GM12891 (cell line): ENCODE measurements around the gene KLHL40.

Source experiments
- PAX5 ChIP-seq: IDR thresholded peaks from 2 replicates; pipeline ENCODE4 v1.6.1; 2011; ENCODE audit warnings: low read length, moderate library complexity, mild to moderate bottlenecking; ENCODE audit not compliant: insufficient read depth, severe bottlenecking
- POLR2A ChIP-seq: IDR thresholded peaks from 2 replicates; pipeline ENCODE4 v1.6.1; 2011; ENCODE audit warnings: low read depth, low read length, control low read depth
- POLR2AphosphoS5 ChIP-seq: IDR thresholded peaks from 2 replicates; pipeline ENCODE4 v1.6.1; 2011; ENCODE audit warnings: low read depth, low read length, control low read depth
- POU2F2 ChIP-seq: IDR thresholded peaks from 2 replicates; pipeline ENCODE4 v1.6.1; 2011; ENCODE audit warnings: low read depth, mild to moderate bottlenecking, control low read depth, low read length, moderate library complexity
- SPI1 ChIP-seq: IDR thresholded peaks from 2 replicates; pipeline ENCODE4 v1.6.1; 2011; ENCODE audit warnings: low read depth, low read length, control low read depth
- TAF1 ChIP-seq: IDR thresholded peaks from 2 replicates; pipeline ENCODE4 v1.6.1; 2011; ENCODE audit warnings: low read depth, low read length, control low read depth

GRCh38 chr3:42673082-42673481, 12.3 kb upstream of the KLHL40 start:
- TF ChIP-seq POLR2A (no peak), POLR2AphosphoS5 (no peak), TAF1 (no peak), PAX5 (no peak), POU2F2 (no peak), SPI1 (no peak)
